COLO668 (cell line): ENCODE results near the gene DHX16.

Experiments used
- DNase-seq: peaks from one replicate; lab custom pipeline; 2025; ENCODE audit not compliant: unreplicated experiment; lab: John Stamatoyannopoulos, UW

DHX16 gene

GRCh38 chr6:30640481-30640880 lies 32.3 kb downstream of the DHX16 start:
- no peak for DNase-seq

GRCh38 chr6:30635834-30636233 lies 37.0 kb downstream of the DHX16 start:
- no peak for DNase-seq

- DNase-seq: peak; percentile 78
Measured at GRCh38 chr6:30626484-30627366, 46.1 kb downstream of the DHX16 start, which contains the start of gene ATAT1. Gene ATAT1 (plus strand): TSS chr6:30626874.

DNA sequence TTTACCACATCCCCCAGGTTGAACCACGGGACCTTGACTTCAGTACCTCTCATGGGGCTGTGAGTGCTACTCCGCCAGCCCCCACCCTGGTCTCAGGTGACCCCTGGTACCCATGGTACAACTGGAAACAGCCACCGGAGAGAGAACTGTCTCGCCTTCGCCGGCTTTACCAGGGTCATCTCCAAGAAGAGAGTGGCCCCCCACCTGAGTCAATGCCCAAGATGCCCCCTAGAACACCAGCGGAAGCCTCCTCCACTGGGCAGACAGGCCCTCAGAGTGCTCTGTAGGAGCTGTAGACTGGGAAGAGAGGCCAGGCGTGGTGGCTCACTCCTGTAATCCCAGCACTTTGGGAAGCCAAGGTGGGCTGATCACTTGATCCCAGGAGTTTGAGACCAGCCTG lies 47.3 kb downstream of the DHX16 start:
- DNase-seq: no peak

DNA sequence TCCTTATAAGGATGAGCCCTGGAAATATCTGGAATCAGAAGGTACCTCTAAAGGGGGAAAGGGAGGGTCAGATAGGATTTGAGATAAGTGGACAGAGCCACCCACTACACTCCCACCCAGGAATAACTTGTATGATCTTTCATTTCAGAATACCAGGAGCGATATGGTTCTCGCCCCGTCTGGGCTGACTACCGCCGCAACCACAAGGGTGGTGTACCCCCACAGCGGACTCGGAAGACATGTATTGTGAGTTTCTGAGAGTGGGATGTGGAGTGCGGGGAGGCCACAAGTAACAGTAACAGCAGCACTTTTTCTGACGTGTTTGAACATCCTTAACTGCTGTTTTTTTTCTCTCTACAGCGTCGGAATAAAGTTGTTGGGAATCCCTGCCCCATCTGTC lies 53.2 kb downstream of the DHX16 start:
- no peak for DNase-seq

DNA sequence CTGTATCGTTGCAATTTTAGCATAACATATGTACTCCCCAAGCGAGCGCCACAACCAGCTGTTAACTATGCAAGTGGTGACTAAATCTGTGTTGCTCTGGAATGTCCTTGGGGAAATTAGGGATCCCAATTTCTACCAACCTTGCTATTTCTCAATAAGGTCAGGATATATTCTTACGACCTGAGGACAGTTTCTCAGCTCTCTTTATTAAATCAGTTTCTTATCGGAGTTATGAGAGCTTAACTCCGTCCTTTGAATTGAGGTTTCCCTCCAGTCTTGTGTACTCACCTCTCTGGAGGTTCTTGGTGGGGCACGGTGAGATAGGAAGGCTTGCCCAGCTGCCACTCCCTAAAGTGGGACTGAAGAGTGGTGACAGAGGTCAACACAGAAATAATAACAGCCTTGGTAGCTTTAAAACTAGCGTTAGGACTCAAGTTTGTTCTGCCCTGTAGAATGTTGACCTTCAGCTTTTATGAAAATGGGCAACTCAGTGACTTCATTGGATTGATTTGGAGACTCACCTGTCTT lies 54.5 kb downstream of the DHX16 start:
- DNase-seq: no peak

- peak; percentile 91 for DNase-seq
Measured at GRCh38 chr6:30617565-30618269, 55.1 kb downstream of the DHX16 start, which contains the start of gene MRPS18B. Gene MRPS18B (plus strand): TSS chr6:30617840. CDS start chr6:30617866, 26 bp downstream.

GRCh38 chr6:30616811-30617564 lies 55.8 kb downstream of the DHX16 start, which contains the start of gene PPP1R10:
Gene PPP1R10 (minus strand): TSS chr6:30617243. CDS start chr6:30609944, 7,299 bp downstream.
- DNase-seq: peak; percentile 95

- DNase-seq: no peak
Measured at GRCh38 chr6:30615958-30616810, 56.6 kb downstream of the DHX16 start.

GRCh38 chr6:30615219-30615957 lies 57.4 kb downstream of the DHX16 start:
- DNase-seq: peak; percentile 4

GRCh38 chr6:30614843-30615218 lies 58.0 kb downstream of the DHX16 start:
- peak; percentile 71 for DNase-seq

DNA sequence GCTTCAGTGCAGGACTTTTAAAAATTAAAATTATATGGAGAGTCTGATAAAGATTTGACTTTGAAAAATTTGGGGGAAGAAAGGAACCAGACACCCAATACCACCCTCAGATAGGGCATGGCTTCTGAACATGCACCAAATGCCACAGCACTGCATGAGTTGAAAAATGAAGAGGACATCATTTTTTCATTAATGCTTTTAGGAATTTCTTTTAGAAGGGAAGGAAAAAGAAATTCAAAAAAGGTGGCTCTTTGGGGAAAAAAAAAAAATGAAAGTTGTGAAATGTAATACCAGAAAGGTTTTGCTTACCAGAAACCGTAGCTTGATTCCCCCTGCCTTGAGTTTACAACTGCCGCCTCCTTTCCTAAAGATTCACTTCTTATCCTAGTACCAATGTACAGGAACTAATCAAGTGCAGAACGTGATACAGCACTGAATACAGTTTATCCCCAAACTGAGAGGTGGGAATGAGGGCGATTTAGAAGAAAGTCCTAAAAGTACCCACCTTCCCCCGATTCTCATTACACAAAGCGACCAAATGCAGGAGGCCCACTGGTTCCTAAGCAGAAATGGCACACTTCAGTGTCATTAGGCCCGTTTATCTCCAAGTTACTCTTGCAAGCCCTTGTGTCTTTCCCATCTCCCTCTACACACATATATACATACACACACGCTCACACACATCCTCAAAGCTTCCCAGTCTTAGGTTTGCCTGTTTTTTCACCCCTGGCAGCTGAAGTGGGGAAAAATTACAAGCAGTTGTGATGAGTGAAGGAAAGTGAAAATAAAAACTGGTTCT lies 58.6 kb downstream of the DHX16 start:
- no peak for DNase-seq

DNA sequence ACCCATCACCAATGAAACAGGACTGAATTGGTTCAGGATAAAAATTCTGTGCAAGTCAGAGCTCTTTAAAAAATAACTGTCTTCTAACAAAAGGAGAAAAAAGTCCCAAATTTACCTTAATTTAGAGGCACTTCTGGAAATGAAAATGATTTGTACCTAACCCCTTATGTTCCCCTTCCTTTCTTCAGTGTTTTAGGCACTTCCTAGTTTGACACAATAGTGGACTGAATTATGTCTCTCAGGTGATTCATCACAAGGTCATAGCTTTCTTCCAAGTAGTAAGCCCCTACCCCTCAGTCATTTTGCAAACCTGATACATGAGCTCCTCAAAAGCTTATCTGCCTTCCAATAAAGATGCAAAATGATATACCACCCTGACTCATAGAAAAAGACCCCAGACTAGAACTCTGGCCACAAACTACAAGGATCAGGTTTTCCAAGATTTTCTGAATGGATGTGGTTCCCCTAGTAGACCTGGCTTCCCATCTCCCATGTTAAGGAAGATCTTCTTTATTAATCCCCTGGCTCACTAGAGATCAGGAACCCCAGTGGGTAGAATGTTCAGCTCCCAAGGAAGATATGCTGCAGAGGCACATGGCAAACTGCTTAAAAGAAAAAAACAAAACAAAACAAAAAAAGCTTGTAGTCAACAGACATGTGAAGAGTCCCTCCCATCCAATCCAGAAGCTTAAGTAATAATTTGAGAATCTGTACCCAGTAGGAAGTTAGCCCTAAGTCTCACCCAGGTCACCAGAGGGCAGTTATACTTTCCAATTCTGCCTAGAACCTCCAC lies 59.4 kb downstream of the DHX16 start:
- no peak for DNase-seq

DNA sequence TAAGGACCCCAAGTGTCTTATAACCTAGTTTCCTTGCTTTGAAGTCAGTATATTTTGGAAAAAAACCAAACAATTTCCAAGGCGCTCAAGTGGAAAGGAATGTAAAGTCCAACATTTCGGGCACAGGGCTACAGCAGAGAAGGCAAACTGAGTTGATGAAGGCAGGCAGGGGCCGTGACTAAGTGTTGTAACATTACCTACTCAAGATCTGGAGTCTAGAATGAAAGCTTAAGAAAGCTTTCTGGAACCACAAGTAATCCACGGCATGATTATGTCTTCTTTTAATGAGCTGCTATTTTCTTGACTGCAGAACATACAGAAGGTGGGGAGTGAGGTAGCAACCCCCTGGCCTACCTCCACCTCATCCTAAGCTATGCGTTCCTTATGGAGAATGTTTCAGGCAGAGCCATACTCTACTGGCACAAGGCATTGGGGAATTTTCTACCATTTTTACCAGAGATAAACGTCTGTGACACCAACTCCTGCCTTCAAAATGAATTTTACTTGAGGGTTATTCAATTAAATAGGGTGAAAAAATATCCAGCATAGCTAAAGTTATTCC lies 60.0 kb downstream of the DHX16 start:
- no peak for DNase-seq

DNA sequence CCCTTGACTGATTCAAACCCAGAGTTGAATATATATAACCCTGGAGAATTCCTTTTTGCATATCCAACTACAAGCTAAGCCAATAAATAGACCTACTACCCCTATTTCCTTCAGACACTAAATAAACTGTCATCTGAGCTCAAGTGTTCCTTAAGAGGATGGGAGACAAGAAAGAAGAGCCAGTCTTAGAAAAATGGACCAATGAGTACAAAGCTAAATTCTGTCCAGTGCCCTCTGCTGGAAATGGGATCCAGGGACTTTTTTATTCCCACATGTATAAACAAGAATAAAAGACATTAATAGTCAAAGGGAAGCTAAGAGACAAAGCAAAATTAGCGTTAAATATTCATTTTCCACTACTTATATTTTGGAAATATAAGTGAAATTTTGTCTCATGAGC lies 60.6 kb downstream of the DHX16 start:
- no peak for DNase-seq

DNA sequence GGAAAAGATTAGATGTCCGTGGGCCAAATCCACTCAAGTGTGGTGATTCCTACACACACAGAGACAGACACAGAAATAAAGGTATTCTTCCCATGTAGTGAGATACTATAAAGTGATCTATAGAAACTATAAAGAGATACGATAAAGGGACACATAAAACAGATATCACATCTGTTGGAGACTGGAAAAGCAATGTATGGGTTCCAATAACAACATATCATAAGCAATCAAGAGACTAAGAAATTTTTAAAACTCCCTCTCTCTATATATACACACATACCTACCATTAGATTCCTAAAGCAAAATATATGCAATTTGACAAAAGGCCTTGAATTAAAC lies 61.0 kb downstream of the DHX16 start:
- no peak for DNase-seq

DNA sequence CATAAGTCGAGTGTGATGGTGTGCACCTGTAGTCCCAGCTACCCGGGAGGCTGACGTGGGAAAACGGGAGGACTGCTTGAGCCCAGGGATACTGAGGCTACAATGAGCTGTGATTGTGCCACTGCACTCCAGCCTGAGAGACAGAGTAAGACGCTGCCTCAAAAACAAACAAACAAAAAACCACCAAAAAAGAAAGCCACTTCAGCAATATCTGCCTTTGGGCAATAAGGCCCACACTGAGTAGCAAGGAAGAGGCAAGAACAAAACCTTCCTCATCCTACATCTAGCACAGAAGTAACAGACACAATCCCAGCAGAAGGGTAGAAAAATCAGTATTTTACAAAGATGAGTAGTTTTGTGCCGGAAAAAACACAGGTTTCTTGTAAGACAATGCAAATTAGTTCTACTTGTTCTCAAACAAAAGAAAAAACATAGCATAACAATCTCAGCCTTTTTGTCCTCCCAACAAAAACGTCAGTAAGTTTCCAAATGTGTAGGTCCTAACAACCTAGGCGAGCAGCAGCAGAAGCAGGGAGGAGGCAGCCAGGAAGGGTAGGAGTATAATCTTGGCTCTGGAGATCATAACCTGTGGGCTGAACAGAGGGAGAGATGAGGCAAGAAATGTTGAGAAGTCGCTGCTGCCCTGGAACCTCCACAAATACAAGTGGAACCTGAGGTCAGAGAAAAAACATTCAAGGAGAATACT lies 61.5 kb downstream of the DHX16 start:
- DNase-seq: no peak
